ENCODE measurements around the gene PIM2.

- no peak for TF ChIP-seq CTCF (IDR thresholded peaks at IDR 0.05; ENCODE audit: low read length)
- no peak for TF ChIP-seq EZH2 (optimal IDR thresholded peaks at IDR 0.05; ENCODE audit: low read depth, low read length)
Measured at GRCh38 chrX:48961585-48962091, 42.8 kb upstream of the PIM2 start.

Measured in MM.1S (cell line).